AG04450 (cell line): ENCODE data around the gene GSE1. TPM values are rescaled to one million over a fixed set of nuclear protein-coding genes. Genes with fewer than 3 reads are reported as not detected.

Experiments used
- CTCF ChIA-PET: fragments of 300-600, 350-600 bp; formaldehyde crosslinking; extraction: SDS; loops from one replicate; lab custom pipeline; 2022; ENCODE audit warnings: antibody characterized with exemption, inconsistent platforms; lab: Charles Lee
- POLR2A ChIA-PET: fragments of 350-600 bp; formaldehyde crosslinking; extraction: SDS; loops from one replicate; lab custom pipeline; 2021; ENCODE audit warnings: antibody characterized with exemption, inconsistent platforms; lab: Yijun Ruan, JAX
- DNase-seq: peaks from one replicate; pipeline ENCODE4 v3.0.0-alpha.2; 2011; ENCODE audit warnings: low read depth, low spot score
- H3K27ac ChIP-seq: one replicate; pipeline ENCODE4 v1.5.1; 2012; ENCODE audit warnings: low read depth, low read length, control low read depth
- H3K27me3 ChIP-seq: one replicate; pipeline ENCODE4 v1.6.0; 2012; ENCODE audit warnings: low read length; ENCODE audit not compliant: control insufficient read depth, insufficient read depth
- H3K4me3 ChIP-seq: 2 replicates; pipeline ENCODE4 v1.5.1; 2011; ENCODE audit warnings: mild to moderate bottlenecking, low read depth, low read length, control low read depth
- H3K9me3 ChIP-seq: 2 replicates; pipeline ENCODE4 v1.5.1; 2012; ENCODE audit warnings: low read length; ENCODE audit not compliant: control insufficient read depth, insufficient read depth
- CTCF ChIP-seq: IDR thresholded peaks from 2 replicates; pipeline ENCODE4 v1.5.1; 2011; ENCODE audit warnings: low read depth, low read length, control low read depth, inconsistent platforms
- polyA plus RNA-seq: library from polyadenylated mRNA; depleted of rRNA; stranded (reverse); fragments of >200 nt; gene quantifications from 2 replicates; pipeline ENCODE4 v1.2.3, GENCODE V29; 2011

The GSE1 gene
- polyA plus RNA-seq, 1 experiment, result 18.2 TPM

- Histone ChIP-seq H3K9me3 (peaks cover 3% of the 10 kb centered on the region), H3K4me3 (no peak overlapping the region), H3K27me3 (no peaks in the 10 kb centered on the region), H3K27ac (no peak overlapping the region)
- CTCF ChIA-PET, result interaction anchor here (0.9 kb wide), 1 partner anchor 31 kb away, joined by 3 read pairs; no protein-coding TSS in a partner anchor
- DNase-seq, result no peak
- POLR2A ChIA-PET, result no interaction called here
- TF ChIP-seq CTCF, result no peak
These were observed 27.4 kb upstream of the GSE1 start for GRCh38 chr16:85585711-85586110.

- DNase-seq, result no peak
- no peak for TF ChIP-seq CTCF
- Histone ChIP-seq H3K27ac (no peak overlapping the region), H3K27me3 (no peaks in the 10 kb centered on the region), H3K4me3 (no peak overlapping the region), H3K9me3 (no peaks in the 10 kb centered on the region; the same call in 1 of the 2 replicates)
- CTCF ChIA-PET, result no interaction called here
- POLR2A ChIA-PET, result interaction anchor here (0.8 kb wide), 1 partner anchor 31 kb away, joined by 5 read pairs; no protein-coding TSS in a partner anchor
These were observed 26.6 kb upstream of the GSE1 start for GRCh38 chr16:85586380-85587104.

- POLR2A ChIA-PET, result no interaction called here
- no peak for DNase-seq
- H3K27me3 ChIP-seq, result no peaks in the 10 kb centered on the region
- no peaks in the 10 kb centered on the region; the same call in 1 of the 2 replicates for H3K9me3 ChIP-seq
- H3K27ac ChIP-seq, result no peak overlapping the region
- TF ChIP-seq CTCF, result no peak
- CTCF ChIA-PET, result no interaction called here
- H3K4me3 ChIP-seq, result no peak overlapping the region
These were observed 25.2 kb upstream of the GSE1 start for GRCh38 chr16:85587762-85588556.

GRCh38 chr16:85588562-85589503, 24.3 kb upstream of the GSE1 start:
- Histone ChIP-seq H3K4me3 (no peak overlapping the region), H3K27ac (no peak overlapping the region), H3K9me3 (no peaks in the 10 kb centered on the region; the same call in 1 of the 2 replicates), H3K27me3 (no peaks in the 10 kb centered on the region)
- no peak for TF ChIP-seq CTCF
- DNase-seq, result no peak
- ChIA-PET POLR2A (no interaction called here), CTCF (no interaction called here)
